Measurements from ENCODE around the gene SHISA8.

Gene SHISA8

DNA sequence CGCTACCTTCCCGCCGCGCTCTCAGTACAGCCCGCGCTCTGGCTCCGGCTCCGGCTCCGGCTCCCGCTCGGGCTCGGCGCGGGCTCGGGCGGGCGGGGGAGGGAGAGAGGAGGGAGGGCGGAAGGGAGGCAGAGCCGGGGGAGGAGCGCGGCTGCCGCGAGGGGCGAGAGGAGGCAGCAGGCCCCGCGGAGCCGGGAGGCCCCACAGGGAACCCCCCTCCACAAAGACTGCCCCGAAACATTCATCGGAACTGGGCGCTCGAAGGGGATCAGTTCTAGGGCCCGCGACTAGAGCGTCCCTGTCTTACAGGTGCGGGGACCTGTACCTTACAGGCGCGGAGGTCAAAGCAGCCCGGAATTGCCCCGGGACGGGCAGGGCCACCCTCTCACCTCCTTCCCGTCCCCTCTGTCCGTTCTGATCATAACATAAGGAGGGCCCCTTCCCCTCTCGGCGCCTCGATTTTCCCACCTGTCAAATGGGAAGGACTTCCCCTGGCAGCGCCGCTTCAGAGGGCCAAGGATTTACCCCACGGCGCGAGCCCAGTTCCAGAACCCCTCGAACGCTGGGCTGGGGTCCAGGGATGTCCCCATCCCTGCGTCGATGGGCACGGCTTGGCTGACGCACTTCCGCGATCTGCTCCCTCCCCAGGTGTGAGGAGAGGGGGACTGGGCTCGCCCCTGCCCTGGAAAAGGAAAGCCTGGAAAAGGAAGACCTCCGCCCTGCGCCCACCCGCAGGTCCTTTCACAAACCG is at the start of gene SHISA8:
SHISA8 (minus strand) TSS at position 40 of the 751 bp plus-strand sequence. CDS start 407 bp downstream, outside the sequence.
- TF ChIP-seq, protein P1, sequence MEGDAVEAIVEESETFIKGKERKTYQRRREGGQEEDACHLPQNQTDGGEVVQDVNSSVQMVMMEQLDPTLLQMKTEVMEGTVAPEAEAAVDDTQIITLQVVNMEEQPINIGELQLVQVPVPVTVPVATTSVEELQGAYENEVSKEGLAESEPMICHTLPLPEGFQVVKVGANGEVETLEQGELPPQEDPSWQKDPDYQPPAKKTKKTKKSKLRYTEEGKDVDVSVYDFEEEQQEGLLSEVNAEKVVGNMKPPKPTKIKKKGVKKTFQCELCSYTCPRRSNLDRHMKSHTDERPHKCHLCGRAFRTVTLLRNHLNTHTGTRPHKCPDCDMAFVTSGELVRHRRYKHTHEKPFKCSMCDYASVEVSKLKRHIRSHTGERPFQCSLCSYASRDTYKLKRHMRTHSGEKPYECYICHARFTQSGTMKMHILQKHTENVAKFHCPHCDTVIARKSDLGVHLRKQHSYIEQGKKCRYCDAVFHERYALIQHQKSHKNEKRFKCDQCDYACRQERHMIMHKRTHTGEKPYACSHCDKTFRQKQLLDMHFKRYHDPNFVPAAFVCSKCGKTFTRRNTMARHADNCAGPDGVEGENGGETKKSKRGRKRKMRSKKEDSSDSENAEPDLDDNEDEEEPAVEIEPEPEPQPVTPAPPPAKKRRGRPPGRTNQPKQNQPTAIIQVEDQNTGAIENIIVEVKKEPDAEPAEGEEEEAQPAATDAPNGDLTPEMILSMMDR (IDR thresholded peaks at IDR 0.05; ENCODE audit: insufficient read depth, missing control alignments), result no peak
- DNase-seq (ENCODE audit: insufficient read length, low spot score), result no peak
- FAIRE-seq, result no peak

DNA sequence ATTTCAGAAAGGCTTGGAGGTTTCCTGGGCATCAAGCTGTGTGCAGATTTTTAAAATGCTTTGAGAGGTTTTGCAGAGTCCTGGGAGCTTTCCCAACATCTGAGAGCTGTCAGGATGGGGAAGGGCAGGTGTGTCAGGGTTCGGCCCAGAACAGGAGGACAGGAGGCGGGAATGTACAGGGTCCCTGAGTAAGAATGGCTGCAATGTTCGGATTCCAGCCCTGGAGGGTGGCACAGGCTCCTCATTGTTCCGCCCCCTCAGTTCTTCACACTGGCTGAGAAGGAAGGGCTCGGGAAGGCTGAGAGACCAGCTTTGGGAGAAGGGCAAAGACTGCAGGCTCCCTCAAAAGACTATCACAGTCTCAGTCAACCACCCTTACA is 49.2 kb upstream of the SHISA8 start:
- TF ChIP-seq, protein P1 (IDR thresholded peaks at IDR 0.05; ENCODE audit: insufficient read depth, missing control alignments), result no peak
- FAIRE-seq (no peak), DNase-seq (ENCODE audit: insufficient read length, low spot score) (no peak)

GRCh38 chr22:41963453-41964111 is 48.7 kb upstream of the SHISA8 start:
- no peak for DNase-seq (ENCODE audit: insufficient read length, low spot score)
- TF ChIP-seq, protein P1 (IDR thresholded peaks at IDR 0.05; ENCODE audit: insufficient read depth, missing control alignments), result no peak
- no peak for FAIRE-seq

GRCh38 chr22:41957941-41958556 is 43.2 kb upstream of the SHISA8 start:
- DNase-seq (ENCODE audit: insufficient read length, low spot score) (no peak), FAIRE-seq (no peak)
- TF ChIP-seq, protein P1 (IDR thresholded peaks at IDR 0.05; ENCODE audit: insufficient read depth, missing control alignments), result no peak

DNA sequence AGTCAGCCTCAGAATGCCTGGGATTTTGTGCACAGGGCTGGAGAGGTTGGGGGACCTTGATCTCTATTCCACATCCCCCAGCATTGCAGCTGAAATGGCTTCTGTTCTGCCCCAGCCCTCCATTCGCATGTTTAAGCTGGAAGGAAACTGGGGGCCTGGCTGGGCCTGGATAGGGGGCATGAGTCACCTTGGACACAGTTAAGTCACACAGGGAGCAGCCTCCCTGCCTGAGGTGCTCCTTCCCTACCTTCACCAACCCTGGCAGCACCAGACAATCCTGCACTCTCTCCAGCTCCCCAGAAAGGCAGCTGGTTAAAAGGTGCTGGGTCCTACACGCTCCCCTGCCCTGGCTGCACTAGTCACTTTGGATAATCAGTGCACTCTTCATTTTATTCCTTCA is 37.8 kb upstream of the SHISA8 start:
- DNase-seq (ENCODE audit: insufficient read length, low spot score) (no peak), FAIRE-seq (no peak)
- TF ChIP-seq, protein P1 (IDR thresholded peaks at IDR 0.05; ENCODE audit: insufficient read depth, missing control alignments), result no peak

GRCh38 chr22:41951898-41952474 is 37.1 kb upstream of the SHISA8 start, which contains the start of gene SMIM45:
Gene SMIM45, plus strand, starts transcription at chr22:41952150.
- DNase-seq (ENCODE audit: insufficient read length, low spot score), result no peak

More at GRCh38 chr22:41951898-41952474, 37.1 kb upstream of the SHISA8 start, which contains the start of gene SMIM45:
- no peak for FAIRE-seq
- TF ChIP-seq, protein P1 (IDR thresholded peaks at IDR 0.05; ENCODE audit: insufficient read depth, missing control alignments), result no peak

Data from D721Med (cell line).